NCI-H2029 treated with DMSO at 0.1 percent for 48 hours (cell line): Measurements from ENCODE around the gene BRINP1.

ENCODE experiments used
- DNase-seq: peaks from one replicate; lab custom pipeline; 2025; lab: John Stamatoyannopoulos, UW

BRINP1 gene

GRCh38 chr9:119343059-119343990, 25.9 kb downstream of the BRINP1 start:
- DNase-seq, result no peak

- DNase-seq, result no peak
Observed at GRCh38 chr9:119339056-119339455, 30.2 kb downstream of the BRINP1 start.

GRCh38 chr9:119337573-119337972, 31.7 kb downstream of the BRINP1 start:
- no peak for DNase-seq

- DNase-seq, result no peak
Observed at GRCh38 chr9:119334745-119335144, 34.5 kb downstream of the BRINP1 start.

GRCh38 chr9:119333507-119334229, 35.6 kb downstream of the BRINP1 start:
- no peak for DNase-seq

- no peak for DNase-seq
Observed at GRCh38 chr9:119332522-119332921, 36.7 kb downstream of the BRINP1 start.

GRCh38 chr9:119322184-119322583, 47.1 kb downstream of the BRINP1 start:
- no peak for DNase-seq

GRCh38 chr9:119318371-119318770, 50.9 kb downstream of the BRINP1 start:
- no peak for DNase-seq

- DNase-seq, result no peak
Observed at GRCh38 chr9:119313846-119314245, 55.4 kb downstream of the BRINP1 start.

- DNase-seq, result no peak
Observed at GRCh38 chr9:119310741-119311140, 58.5 kb downstream of the BRINP1 start.

- no peak for DNase-seq
Observed at GRCh38 chr9:119307471-119307870, 61.8 kb downstream of the BRINP1 start.

GRCh38 chr9:119304555-119304954, 64.7 kb downstream of the BRINP1 start:
- DNase-seq, result no peak

- DNase-seq, result no peak
Observed at GRCh38 chr9:119302988-119303698, 66.1 kb downstream of the BRINP1 start.

- no peak for DNase-seq
Observed at GRCh38 chr9:119298076-119298853, 71.0 kb downstream of the BRINP1 start.

GRCh38 chr9:119291554-119291953, 77.7 kb downstream of the BRINP1 start:
- no peak for DNase-seq

- peak; percentile 54 for DNase-seq
Observed at GRCh38 chr9:119289740-119290433, 79.3 kb downstream of the BRINP1 start.

- no peak for DNase-seq
Observed at GRCh38 chr9:119284587-119285337, 84.5 kb downstream of the BRINP1 start.

GRCh38 chr9:119284118-119284517, 85.1 kb downstream of the BRINP1 start:
- no peak for DNase-seq

GRCh38 chr9:119283078-119283794, 86.0 kb downstream of the BRINP1 start:
- no peak for DNase-seq
